ENCODE measurements around the gene VGLL4.
A peak's percentile ranks its signal among the peaks of the same experiment; 100 is the strongest.

VGLL4 gene

GRCh38 chr3:11618904-11619303 lies 24.8 kb downstream of the VGLL4 start:
- Histone ChIP-seq H3K27ac (ENCODE audit: low read depth, low read length) (no peak overlapping the region), H3K18ac (ENCODE audit: low read length) (no peak overlapping the region), H3K36me3 (ENCODE audit: control insufficient read depth in 1 of 2, insufficient read depth in 2 of 2, low read length in 2 of 2) (peaks cover 0 to 5% of the 10 kb centered on the region in 2 experiments), H3K4ac (ENCODE audit: low read depth, low read length) (no peak overlapping the region), H4K8ac (ENCODE audit: low read depth, low read length) (no peak overlapping the region), H3K4me3 (ENCODE audit: low read depth, low read length) (no peak overlapping the region), H2AK5ac (ENCODE audit: low read length) (no peak overlapping the region), H3K79me1 (ENCODE audit: low read length) (peaks cover 2% of the 10 kb centered on the region), H3K14ac (ENCODE audit: low read length) (no peak overlapping the region), H2BK120ac (ENCODE audit: insufficient read depth, low read length, poor library complexity) (no peak overlapping the region), H4K12ac (ENCODE audit: low read depth, low read length) (no peak overlapping the region), H2BK12ac (ENCODE audit: low read length) (no peak overlapping the region), H3K9ac (ENCODE audit: low read length) (no peak overlapping the region), H3K27me3 (ENCODE audit: insufficient read depth, low read length) (no peaks in the 10 kb centered on the region), H2BK5ac (ENCODE audit: low read depth, low read length, poor library complexity) (no peak overlapping the region), H3K79me2 (ENCODE audit: control insufficient read depth, insufficient read depth, low read length, poor library complexity) (peaks cover 10% of the 10 kb centered on the region), H3K4me1 (ENCODE audit: control insufficient read depth in 1 of 2, insufficient read depth in 2 of 2, low read length in 2 of 2) (peaks cover 10 to 17% of the 10 kb centered on the region in 2 experiments), H3K9me3 (ENCODE audit: insufficient read depth, low read depth, low read length) (no peaks in the 10 kb centered on the region), H4K91ac (ENCODE audit: low read depth, low read length) (no peak overlapping the region), H3K4me2 (ENCODE audit: low read length) (no peak overlapping the region), H2AFZ (ENCODE audit: insufficient read depth, low read length, poor library complexity) (no peak overlapping the region), H3K23ac (ENCODE audit: low read length) (no peak overlapping the region)
- DNase-seq: no peak
- no CpG with 5 or more reads among the region's 5 CpGs for WGBS (ENCODE audit: extremely low coverage, insufficient coverage, insufficient read length)

GRCh38 chr3:11616551-11616950 lies 27.2 kb downstream of the VGLL4 start:
- Histone ChIP-seq H3K23ac (ENCODE audit: low read length) (no peak overlapping the region), H3K18ac (ENCODE audit: low read length) (no peak overlapping the region), H3K79me2 (ENCODE audit: control insufficient read depth, insufficient read depth, low read length, poor library complexity) (peaks cover 14% of the 10 kb centered on the region), H4K91ac (ENCODE audit: low read depth, low read length) (no peak overlapping the region), H3K9me3 (ENCODE audit: insufficient read depth, low read depth, low read length) (no peaks in the 10 kb centered on the region), H4K12ac (ENCODE audit: low read depth, low read length) (no peak overlapping the region), H3K79me1 (ENCODE audit: low read length) (peaks cover 2% of the 10 kb centered on the region), H3K27me3 (ENCODE audit: insufficient read depth, low read length) (no peaks in the 10 kb centered on the region), H3K9ac (ENCODE audit: low read length) (no peak overlapping the region), H3K4me3 (ENCODE audit: low read depth, low read length) (no peak overlapping the region), H4K8ac (ENCODE audit: low read depth, low read length) (no peak overlapping the region), H3K36me3 (ENCODE audit: control insufficient read depth in 1 of 2, insufficient read depth in 2 of 2, low read length in 2 of 2) (peaks cover 4 to 6% of the 10 kb centered on the region in 2 experiments), H2BK5ac (ENCODE audit: low read depth, low read length, poor library complexity) (peak overlapping the region; percentile 13), H2AFZ (ENCODE audit: insufficient read depth, low read length, poor library complexity) (no peak overlapping the region), H2BK120ac (ENCODE audit: insufficient read depth, low read length, poor library complexity) (no peak overlapping the region), H3K4me1 (ENCODE audit: control insufficient read depth in 1 of 2, insufficient read depth in 2 of 2, low read length in 2 of 2) (peaks cover 12 to 21% of the 10 kb centered on the region in 2 experiments), H3K27ac (ENCODE audit: low read depth, low read length) (no peak overlapping the region), H2AK5ac (ENCODE audit: low read length) (no peak overlapping the region), H3K4ac (ENCODE audit: low read depth, low read length) (peak overlapping the region; percentile 40), H2BK12ac (ENCODE audit: low read length) (peak overlapping the region; percentile 7), H3K14ac (ENCODE audit: low read length) (no peak overlapping the region), H3K4me2 (ENCODE audit: low read length) (no peak overlapping the region)
- DNase-seq: no peak
- WGBS (ENCODE audit: extremely low coverage, insufficient coverage, insufficient read length): no CpG with 5 or more reads among the region's 2 CpGs

- Histone ChIP-seq H4K12ac (ENCODE audit: low read depth, low read length) (no peak overlapping the region), H3K27me3 (ENCODE audit: insufficient read depth, low read length) (no peaks in the 10 kb centered on the region), H2AFZ (ENCODE audit: insufficient read depth, low read length, poor library complexity) (no peak overlapping the region), H3K18ac (ENCODE audit: low read length) (peak overlapping the region; percentile 2), H3K9ac (ENCODE audit: low read length) (no peak overlapping the region), H4K8ac (ENCODE audit: low read depth, low read length) (no peak overlapping the region), H3K79me1 (ENCODE audit: low read length) (peaks cover 2% of the 10 kb centered on the region), H3K4me1 (ENCODE audit: control insufficient read depth in 1 of 2, insufficient read depth in 2 of 2, low read length in 2 of 2) (peaks cover 24 to 32% of the 10 kb centered on the region in 2 experiments), H2BK5ac (ENCODE audit: low read depth, low read length, poor library complexity) (no peak overlapping the region), H2BK12ac (ENCODE audit: low read length) (no peak overlapping the region), H2AK5ac (ENCODE audit: low read length) (no peak overlapping the region), H4K91ac (ENCODE audit: low read depth, low read length) (no peak overlapping the region), H3K4me3 (ENCODE audit: low read depth, low read length) (no peak overlapping the region), H3K27ac (ENCODE audit: low read depth, low read length) (no peak overlapping the region), H3K79me2 (ENCODE audit: control insufficient read depth, insufficient read depth, low read length, poor library complexity) (peaks cover 17% of the 10 kb centered on the region), H3K36me3 (ENCODE audit: control insufficient read depth in 1 of 2, insufficient read depth in 2 of 2, low read length in 2 of 2) (peaks cover 4 to 8% of the 10 kb centered on the region in 2 experiments), H3K4ac (ENCODE audit: low read depth, low read length) (peak overlapping the region; percentile 36), H2BK120ac (ENCODE audit: insufficient read depth, low read length, poor library complexity) (no peak overlapping the region), H3K4me2 (ENCODE audit: low read length) (no peak overlapping the region), H3K23ac (ENCODE audit: low read length) (no peak overlapping the region), H3K9me3 (ENCODE audit: insufficient read depth, low read depth, low read length) (no peaks in the 10 kb centered on the region), H3K14ac (ENCODE audit: low read length) (no peak overlapping the region)
- no peak for DNase-seq
- WGBS (ENCODE audit: extremely low coverage, insufficient coverage, insufficient read length): no CpG with 5 or more reads among the region's 19 CpGs
Measured at GRCh38 chr3:11613851-11614487, 29.7 kb downstream of the VGLL4 start.

- Histone ChIP-seq H3K23ac (ENCODE audit: low read length) (no peak overlapping the region), H3K79me2 (ENCODE audit: control insufficient read depth, insufficient read depth, low read length, poor library complexity) (peaks cover 17% of the 10 kb centered on the region), H3K4me2 (ENCODE audit: low read length) (no peak overlapping the region), H2BK5ac (ENCODE audit: low read depth, low read length, poor library complexity) (no peak overlapping the region), H3K4me3 (ENCODE audit: low read depth, low read length) (no peak overlapping the region), H3K18ac (ENCODE audit: low read length) (no peak overlapping the region), H3K27me3 (ENCODE audit: insufficient read depth, low read length) (no peaks in the 10 kb centered on the region), H3K27ac (ENCODE audit: low read depth, low read length) (no peak overlapping the region), H4K12ac (ENCODE audit: low read depth, low read length) (no peak overlapping the region), H3K4me1 (ENCODE audit: control insufficient read depth in 1 of 2, insufficient read depth in 2 of 2, low read length in 2 of 2) (peaks cover 24 to 32% of the 10 kb centered on the region in 2 experiments), H2AK5ac (ENCODE audit: low read length) (no peak overlapping the region), H4K91ac (ENCODE audit: low read depth, low read length) (no peak overlapping the region), H2BK12ac (ENCODE audit: low read length) (no peak overlapping the region), H3K36me3 (ENCODE audit: control insufficient read depth in 1 of 2, insufficient read depth in 2 of 2, low read length in 2 of 2) (peaks cover 4 to 8% of the 10 kb centered on the region in 2 experiments), H3K9me3 (ENCODE audit: insufficient read depth, low read depth, low read length) (no peaks in the 10 kb centered on the region), H3K9ac (ENCODE audit: low read length) (no peak overlapping the region), H4K8ac (ENCODE audit: low read depth, low read length) (no peak overlapping the region), H2AFZ (ENCODE audit: insufficient read depth, low read length, poor library complexity) (no peak overlapping the region), H3K4ac (ENCODE audit: low read depth, low read length) (no peak overlapping the region), H2BK120ac (ENCODE audit: insufficient read depth, low read length, poor library complexity) (no peak overlapping the region), H3K14ac (ENCODE audit: low read length) (no peak overlapping the region), H3K79me1 (ENCODE audit: low read length) (peaks cover 2% of the 10 kb centered on the region)
- WGBS (ENCODE audit: extremely low coverage, insufficient coverage, insufficient read length): no CpG with 5 or more reads among the region's 8 CpGs
- no peak for DNase-seq
Measured at GRCh38 chr3:11613319-11613718, 30.4 kb downstream of the VGLL4 start.
